Measurements from ENCODE around the gene MAP1LC3B. TPM values are rescaled to one million over a fixed set of nuclear protein-coding genes. Genes with fewer than 3 reads are reported as not detected.

Gene MAP1LC3B
- total and polyA plus RNA-seq, 2 of the 8 experiments (the other 6 are each of a cell fraction or from before 2014, with no cell fraction given) = 29.5 to 48.5 TPM

DNA sequence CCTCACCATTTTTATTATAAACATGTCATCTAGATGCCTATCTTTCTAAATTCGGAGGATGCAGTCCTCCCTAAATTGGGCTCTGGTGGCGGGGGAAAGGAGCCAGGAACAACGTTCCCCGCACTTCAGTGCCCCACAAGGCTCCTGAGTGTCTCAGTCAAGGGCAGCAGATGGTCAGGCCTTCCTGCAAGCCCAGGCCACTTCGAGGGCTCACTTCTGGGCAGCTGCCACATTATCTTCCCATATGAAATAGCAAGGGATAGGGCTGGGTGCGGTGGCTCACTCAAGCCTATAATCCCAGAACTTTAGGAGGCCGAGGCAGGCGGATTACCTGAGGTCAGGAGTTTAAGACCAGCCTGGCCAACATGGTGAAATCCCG, 40.8 kb upstream of the MAP1LC3B start:
- Histone ChIP-seq H4K5ac (ENCODE audit: insufficient read length, low read depth, low read length) (no peak overlapping the region), H3K27ac (ENCODE audit: low read depth, low read length) (no peak overlapping the region), H3K27me3 (replicated peaks in 1 of 4; ENCODE audit: control insufficient read depth in 3 of 4, extremely low read depth in 1 of 4, insufficient read depth in 3 of 4, low read length in 3 of 4) (no peaks in the 10 kb centered on the region), H3K4ac (replicated peaks; ENCODE audit: insufficient read length, low read depth, low read length) (no peak overlapping the region), H2BK20ac (ENCODE audit: low read length) (no peak overlapping the region), H3K18ac (ENCODE audit: extremely low read depth, low read length) (no peak overlapping the region), H3K9ac (replicated peaks in 1 of 4; ENCODE audit: extremely low read depth in 1 of 4, low read depth in 3 of 4, low read length in 3 of 4) (no peak overlapping the region), H2AK5ac (ENCODE audit: low read depth, low read length) (no peak overlapping the region), H3K4me3 (ENCODE audit: extremely low read depth in 1 of 4, insufficient read depth in 2 of 4, low read depth in 3 of 4, low read length in 4 of 4) (no peak overlapping the region), H3K9me3 (ENCODE audit: insufficient read depth in 2 of 2, low read depth in 1 of 2, low read length in 1 of 2) (no peaks in the 10 kb centered on the region), H4K91ac (replicated peaks; ENCODE audit: insufficient read length, low read length) (no peak overlapping the region), H2BK5ac (ENCODE audit: low read depth, low read length) (no peak overlapping the region; the same call in 1 of the 2 replicates), H3K23ac (ENCODE audit: insufficient read length) (no peak overlapping the region), H3K14ac (ENCODE audit: insufficient read length) (no peak overlapping the region), H2BK120ac (replicated peaks; ENCODE audit: low read depth, low read length) (no peak overlapping the region), H3K23me2 (ENCODE audit: low read depth, low read length) (no peaks in the 10 kb centered on the region), H2BK12ac (ENCODE audit: low read depth, low read length) (no peak overlapping the region), H3K79me2 (ENCODE audit: control insufficient read depth in 1 of 2, insufficient read depth in 2 of 2, low read length in 2 of 2) (no peaks in the 10 kb centered on the region; a peak in 1 of 4 replicates), H4K8ac (ENCODE audit: extremely low read depth, insufficient read depth, low read length) (no peak overlapping the region), H3K56ac (replicated peaks; ENCODE audit: insufficient read length, low read depth, low read length) (no peak overlapping the region), H3K36me3 (ENCODE audit: control insufficient read depth in 2 of 4, insufficient read depth in 4 of 4, low read length in 3 of 4) (peaks cover 0 to 3% (median 0%) of the 10 kb centered on the region in 4 experiments; a peak in 2 of 8 replicates), H3K4me1 (replicated peaks in 1 of 4; ENCODE audit: control insufficient read depth in 3 of 4, insufficient read depth in 4 of 4, low read length in 3 of 4) (no peaks in the 10 kb centered on the region; a peak in 1 of 7 replicates), H3K4me2 (ENCODE audit: insufficient read depth in 1 of 2, low read depth in 2 of 2, low read length in 2 of 2) (no peak overlapping the region), H4K20me1 (replicated peaks in 1 of 2; ENCODE audit: control insufficient read depth in 1 of 2, insufficient read depth in 2 of 2, low read length in 2 of 2) (peaks cover 0 to 7% of the 10 kb centered on the region in 2 experiments), H3K79me1 (ENCODE audit: low read depth, low read length) (peaks cover 8% of the 10 kb centered on the region), H2BK15ac (ENCODE audit: low read length) (no peak overlapping the region), H2AFZ (ENCODE audit: low read length) (no peak overlapping the region)
- ChIA-PET POLR2A (ENCODE audit: partially characterized antibody) (no interaction called here), CTCF (ENCODE audit: partially characterized antibody) (interaction anchor here (0.8 kb wide), 1 partner anchor 26 kb away, joined by 3 read pairs; no protein-coding TSS in a partner anchor)
- no peak for FAIRE-seq
- DNase-seq (ENCODE audit: low read depth in 1 of 2, low spot score in 2 of 2) = no peak
- TF ChIP-seq, protein P1, sequence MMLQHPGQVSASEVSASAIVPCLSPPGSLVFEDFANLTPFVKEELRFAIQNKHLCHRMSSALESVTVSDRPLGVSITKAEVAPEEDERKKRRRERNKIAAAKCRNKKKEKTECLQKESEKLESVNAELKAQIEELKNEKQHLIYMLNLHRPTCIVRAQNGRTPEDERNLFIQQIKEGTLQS (IDR thresholded peaks at IDR 0.05; ENCODE audit: insufficient read depth, low read depth, low read length) = no peak
- TF ChIP-seq POLR2A (IDR thresholded peaks at IDR 0.05; ENCODE audit: control extremely low read depth in 1 of 2, low read depth in 2 of 2, low read length in 2 of 2) (no peak), GABPA (IDR thresholded peaks at IDR 0.05; ENCODE audit: borderline replicate concordance, insufficient read depth, low read length) (no peak), BCL11A (IDR thresholded peaks at IDR 0.05; ENCODE audit: low read depth in 2 of 2, low read length in 2 of 2) (no peak), NRF1 (IDR thresholded peaks at IDR 0.05; ENCODE audit: low read depth, low read length) (no peak), SP4 (IDR thresholded peaks at IDR 0.05; ENCODE audit: low read length) (no peak), RXRA (IDR thresholded peaks at IDR 0.05; ENCODE audit: insufficient read depth, low read depth, low read length) (no peak), POU5F1 (IDR thresholded peaks at IDR 0.05; ENCODE audit: low read depth, low read length) (no peak), CTBP2 (IDR thresholded peaks at IDR 0.05; ENCODE audit: borderline replicate concordance, insufficient read depth, insufficient read length, low read length) (no peak)
- TF ChIP-seq, protein P2, sequence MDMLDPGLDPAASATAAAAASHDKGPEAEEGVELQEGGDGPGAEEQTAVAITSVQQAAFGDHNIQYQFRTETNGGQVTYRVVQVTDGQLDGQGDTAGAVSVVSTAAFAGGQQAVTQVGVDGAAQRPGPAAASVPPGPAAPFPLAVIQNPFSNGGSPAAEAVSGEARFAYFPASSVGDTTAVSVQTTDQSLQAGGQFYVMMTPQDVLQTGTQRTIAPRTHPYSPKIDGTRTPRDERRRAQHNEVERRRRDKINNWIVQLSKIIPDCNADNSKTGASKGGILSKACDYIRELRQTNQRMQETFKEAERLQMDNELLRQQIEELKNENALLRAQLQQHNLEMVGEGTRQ (IDR thresholded peaks at IDR 0.05; ENCODE audit: low read length) = no peak
- WGBS, 2 experiments (ENCODE audit: extremely low coverage in 1 of 2, insufficient coverage in 1 of 2, insufficient read length in 1 of 2, insufficient replicate concordance in 2 of 2, low coverage in 1 of 2, low lambda C conversion rate in 2 of 2, missing lambda C conversion rate in 1 of 2) = 67% methylated on average over 9 of the region's 9 CpGs; no CpG with 5 or more reads in 1 of the 2 experiments
